HEK293 (cell line): ENCODE results near the gene RNU1-3.
"Not testable (repeated sequence)": the region's sequence is repeated elsewhere in the genome, so short reads cannot be mapped to it uniquely, and the experiment has no call there.

Source experiments
- CTCF ChIA-PET: fragments of 350-600 bp; formaldehyde crosslinking; extraction: SDS; loops from one replicate; lab custom pipeline; 2021; ENCODE audit warnings: antibody characterized with exemption; lab: Yijun Ruan, JAX
- POLR2A ChIA-PET: fragments of 300-600 bp; formaldehyde crosslinking; extraction: SDS; loops from one replicate; lab custom pipeline; 2020; ENCODE audit warnings: antibody characterized with exemption, inconsistent platforms; lab: Yijun Ruan, JAX
- H3K27ac ChIP-seq: fragments of 200-500 bp; sonication (Bioruptor generic); 2 replicates; pipeline ENCODE4 v1.5.1; 2014; ENCODE audit warnings: low read depth, low read length, control low read depth, inconsistent platforms; ENCODE audit errors: extremely low read depth
- H3K36me3 ChIP-seq, 2 experiments: fragments of 200-500 bp in 1 of 2; sonication (Bioruptor generic) in 1 of 2; 1 replicate in 1 of 2; 2 replicates in 1 of 2; pipeline ENCODE4 v1.5.1; 2014 to 2017; ENCODE audit warnings: inconsistent platforms in 2 of 2, low read length in 2 of 2; ENCODE audit not compliant: control insufficient read depth in 2 of 2, insufficient read depth in 1 of 2
- H3K4me1 ChIP-seq: fragments of 200-500 bp; sonication (Bioruptor generic); 2 replicates; pipeline ENCODE4 v1.5.1; 2014; ENCODE audit warnings: mild to moderate bottlenecking, low read length, inconsistent platforms; ENCODE audit not compliant: control insufficient read depth, insufficient read depth
- H3K4me3 ChIP-seq: 2 replicates; pipeline ENCODE4 v1.5.1; 2011; ENCODE audit warnings: low read depth, mild to moderate bottlenecking, control low read depth, low read length, moderate library complexity
- H3K9me3 ChIP-seq: fragments of 200-500 bp; sonication (Bioruptor generic); 2 replicates; pipeline ENCODE4 v1.5.1; 2014; ENCODE audit warnings: low read depth, low read length, inconsistent platforms; ENCODE audit not compliant: control insufficient read depth, insufficient read depth
- AEBP2 ChIP-seq: fragments of 450-650 bp; formaldehyde crosslinking; IDR thresholded peaks from 2 replicates; pipeline ENCODE4 v1.5.1; 2016; ENCODE audit warnings: missing biosample characterization, missing genetic modification characterization, borderline replicate concordance
- ELK4 ChIP-seq: IDR thresholded peaks from 2 replicates; pipeline ENCODE4 v1.6.1; 2011; ENCODE audit warnings: mild to moderate bottlenecking, low read depth, low read length, borderline replicate concordance
- GLI2 ChIP-seq: fragments of 450-650 bp; formaldehyde crosslinking; IDR thresholded peaks from 2 replicates; pipeline ENCODE4; 2017; ENCODE audit warnings: missing biosample characterization, missing genetic modification characterization, low read depth, borderline replicate concordance
- MEIS1 ChIP-seq: sonication (generic); formaldehyde crosslinking; IDR thresholded peaks from 2 replicates; pipeline ENCODE4 v1.8.1; 2022; ENCODE audit warnings: missing genetic modification reagents, mild to moderate bottlenecking, borderline replicate concordance
- SP7 ChIP-seq: fragments of 450-650 bp; formaldehyde crosslinking; IDR thresholded peaks from 2 replicates; pipeline ENCODE4 v1.5.1; 2016; ENCODE audit warnings: missing biosample characterization, missing genetic modification characterization
- ZFP41 ChIP-seq: fragments of 450-650 bp; formaldehyde crosslinking; IDR thresholded peaks from 2 replicates; pipeline ENCODE4 v1.5.1; 2016; ENCODE audit warnings: missing biosample characterization, missing genetic modification characterization, borderline replicate concordance
- ZFP69B ChIP-seq: fragments of 450-650 bp; formaldehyde crosslinking; IDR thresholded peaks from 2 replicates; pipeline ENCODE4 v1.5.1; 2016; ENCODE audit warnings: missing biosample characterization, missing genetic modification characterization
- ZNF10 ChIP-seq: fragments of 450-650 bp; formaldehyde crosslinking; IDR thresholded peaks from 2 replicates; pipeline ENCODE4 v1.5.1; 2017; ENCODE audit warnings: missing biosample characterization, missing genetic modification characterization
- ZNF132 ChIP-seq: fragments of 450-650 bp; formaldehyde crosslinking; IDR thresholded peaks from 2 replicates; pipeline ENCODE4 v1.5.1; 2017; ENCODE audit warnings: missing biosample characterization, missing genetic modification characterization, borderline replicate concordance
- ZNF169 ChIP-seq: fragments of 450-650 bp; formaldehyde crosslinking; IDR thresholded peaks from 2 replicates; pipeline ENCODE4 v1.5.1; 2016; ENCODE audit warnings: missing biosample characterization, missing genetic modification characterization
- ZNF184 ChIP-seq: fragments of 450-650 bp; IDR thresholded peaks from 2 replicates; pipeline ENCODE4 v1.5.1; 2018; ENCODE audit warnings: missing biosample characterization, mild to moderate bottlenecking, missing genetic modification characterization
- ZNF2 ChIP-seq: fragments of 450-650 bp; formaldehyde crosslinking; IDR thresholded peaks from 2 replicates; pipeline ENCODE4 v1.5.1; 2016; ENCODE audit warnings: missing biosample characterization, missing genetic modification characterization
- ZNF324 ChIP-seq: fragments of 450-650 bp; formaldehyde crosslinking; IDR thresholded peaks from 2 replicates; pipeline ENCODE4 v1.5.1; 2016; ENCODE audit warnings: missing biosample characterization, missing genetic modification characterization
- ZNF350 ChIP-seq: fragments of 450-650 bp; formaldehyde crosslinking; IDR thresholded peaks from 2 replicates; pipeline ENCODE4 v1.5.0; 2017; ENCODE audit warnings: missing biosample characterization, mild to moderate bottlenecking, missing genetic modification characterization
- ZNF416 ChIP-seq: fragments of 450-650 bp; formaldehyde crosslinking; IDR thresholded peaks from 2 replicates; pipeline ENCODE4 v1.5.1; 2016; ENCODE audit warnings: missing biosample characterization, missing genetic modification characterization
- ZNF426 ChIP-seq: fragments of 450-650 bp; formaldehyde crosslinking; IDR thresholded peaks from 2 replicates; pipeline ENCODE4 v1.5.1; 2017; ENCODE audit warnings: missing biosample characterization, missing genetic modification characterization, mild to moderate bottlenecking, inconsistent platforms, moderate library complexity
- ZNF449 ChIP-seq: fragments of 450-650 bp; formaldehyde crosslinking; IDR thresholded peaks from 2 replicates; pipeline ENCODE4 v1.5.1; 2017; ENCODE audit warnings: missing biosample characterization, mild to moderate bottlenecking, missing genetic modification characterization, moderate library complexity
- ZNF473 ChIP-seq: fragments of 450-650 bp; formaldehyde crosslinking; IDR thresholded peaks from 2 replicates; pipeline ENCODE4 v1.5.1; 2017; ENCODE audit warnings: missing biosample characterization, missing genetic modification characterization
- ZNF513 ChIP-seq: fragments of 450-650 bp; IDR thresholded peaks from 2 replicates; pipeline ENCODE4 v1.5.1; 2018; ENCODE audit warnings: missing biosample characterization, missing genetic modification characterization
- ZNF530 ChIP-seq: fragments of 450-650 bp; formaldehyde crosslinking; IDR thresholded peaks from 2 replicates; pipeline ENCODE4 v1.5.1; 2016; ENCODE audit warnings: low read depth, missing biosample characterization, missing genetic modification characterization
- ZNF548 ChIP-seq: fragments of 450-650 bp; formaldehyde crosslinking; IDR thresholded peaks from 2 replicates; pipeline ENCODE4 v1.5.1; 2016; ENCODE audit warnings: missing biosample characterization, missing genetic modification characterization
- ZNF555 ChIP-seq: fragments of 450-650 bp; formaldehyde crosslinking; conservative IDR thresholded peaks from 2 replicates; pipeline ENCODE4 v1.5.1; 2017; ENCODE audit warnings: missing biosample characterization, mild to moderate bottlenecking, missing genetic modification characterization, inconsistent platforms
- ZNF571 ChIP-seq: fragments of 450-650 bp; formaldehyde crosslinking; IDR thresholded peaks from 2 replicates; pipeline ENCODE4 v1.5.0; 2017; ENCODE audit warnings: missing biosample characterization, missing genetic modification characterization
- ZNF621 ChIP-seq: fragments of 450-650 bp; formaldehyde crosslinking; IDR thresholded peaks from 2 replicates; pipeline ENCODE4 v1.5.1; 2017; ENCODE audit warnings: missing biosample characterization, missing genetic modification characterization
- ZNF626 ChIP-seq: fragments of 450-650 bp; sonication (Bioruptor Pico); formaldehyde crosslinking; IDR thresholded peaks from 2 replicates; pipeline ENCODE4 v1.5.1; 2018; ENCODE audit warnings: missing biosample characterization, missing genetic modification characterization, inconsistent platforms
- ZNF629 ChIP-seq: fragments of 450-650 bp; formaldehyde crosslinking; IDR thresholded peaks from 2 replicates; pipeline ENCODE4 v1.5.1; 2017; ENCODE audit warnings: missing biosample characterization, missing genetic modification characterization
- ZNF654 ChIP-seq: fragments of 450-650 bp; formaldehyde crosslinking; IDR thresholded peaks from 2 replicates; pipeline ENCODE4 v1.5.1; 2016; ENCODE audit warnings: low read depth, missing biosample characterization, missing genetic modification characterization
- ZNF660 ChIP-seq: fragments of 450-650 bp; IDR thresholded peaks from 2 replicates; pipeline ENCODE4 v1.5.1; 2018; ENCODE audit warnings: missing biosample characterization, mild to moderate bottlenecking, missing genetic modification characterization
- ZNF670 ChIP-seq: fragments of 450-650 bp; formaldehyde crosslinking; IDR thresholded peaks from 2 replicates; pipeline ENCODE4 v1.5.1; 2016; ENCODE audit warnings: missing biosample characterization, missing genetic modification characterization, low read depth
- ZNF792 ChIP-seq: fragments of 450-650 bp; formaldehyde crosslinking; IDR thresholded peaks from 2 replicates; pipeline ENCODE4 v1.5.1; 2016; ENCODE audit warnings: missing biosample characterization, missing genetic modification characterization
- ZSCAN4 ChIP-seq: fragments of 450-650 bp; formaldehyde crosslinking; IDR thresholded peaks from 2 replicates; pipeline ENCODE4 v1.5.1; 2017; ENCODE audit warnings: missing biosample characterization, missing genetic modification characterization

The RNU1-3 gene

GRCh38 chr1:16677552-16678431 is 11.0 kb upstream of the RNU1-3 start (continued):
- TF ChIP-seq ZNF350 (tag by site-specific recombination) (no peak), ZNF555 (tag by site-specific recombination) (no peak), ZNF654 (tag by site-specific recombination) (no peak), ZNF626 (0 out of 2 replicates have a peak, but pooled peaks have one; percentile 77), ZNF621 (tag by site-specific recombination) (no peak), AEBP2 (no peak), ZNF629 (tag by site-specific recombination) (peak; percentile 60), ZNF449 (no peak; the same call in 1 of the 2 replicates), ZNF184 (tag by site-specific recombination) (peak; percentile 80; the same call in 1 of the 2 replicates), ZNF548 (tag by site-specific recombination) (no peak), ZFP69B (tag by site-specific recombination) (no peak), ZNF416 (tag by site-specific recombination) (no peak), ZNF792 (no peak), ZNF10 (tag by site-specific recombination) (no peak), ZNF426 (tag by site-specific recombination) (no peak), ELK4 (no peak), ZSCAN4 (tag by site-specific recombination) (no peak), ZFP41 (no peak), ZNF670 (tag by site-specific recombination) (no peak), ZNF473 (no peak), ZNF2 (peak; percentile 89; the same call in 1 of the 2 replicates), ZNF530 (no peak), ZNF132 (tag by site-specific recombination) (no peak), MEIS1 (CRISPR knock-in tag) (no peak), ZNF324 (tag by site-specific recombination) (peak; percentile 47; the same call in 1 of the 2 replicates), ZNF660 (peak; percentile 94), ZNF571 (tag by site-specific recombination) (no peak), SP7 (peak; percentile 82), ZNF169 (tag by site-specific recombination) (no peak), GLI2 (no peak), ZNF513 (0 out of 2 replicates have a peak, but pooled peaks have one; percentile 31)
- TF ChIP-seq, all 188 proteins: peak for 55

GRCh38 chr1:16676661-16677523 is 10.1 kb upstream of the RNU1-3 start:
- CTCF ChIA-PET, H3K36me3 ChIP-seq, H3K9me3 ChIP-seq, H3K4me3 ChIP-seq, POLR2A ChIA-PET, H3K4me1 ChIP-seq: not testable (repeated sequence)
- 0 out of 2 replicates have a peak overlapping the region, but pooled peaks have one; percentile 10 for H3K27ac ChIP-seq
